Tibial nerve (tissue), 4 donors: ENCODE results near the gene TSC22D4. TPM values are rescaled to one million over a fixed set of nuclear protein-coding genes. Genes with fewer than 3 reads are reported as not detected.

Experiments used
- DNase-seq, 2 donors: peaks; one replicate each; pipeline ENCODE4 v3.0.0-alpha.2; 2019; ENCODE audit warnings: low spot score in 2 of 2
- H3K27ac ChIP-seq, 4 donors: fragments of 200-600 bp; sonication (generic) in 3 of 4; one replicate each; pipeline ENCODE4 v1.5.1; 2017 to 2019; ENCODE audit warnings: mild to moderate bottlenecking in 1 of 4
- H3K27me3 ChIP-seq, 2 donors: fragments of 200-600 bp; sonication (generic) in 1 of 2; one replicate each; pipeline versions ENCODE4 v1.5.1 to v1.6.0; 2017 to 2019
- H3K36me3 ChIP-seq, 3 donors: fragments of 200-600 bp; sonication (generic); one replicate each; pipeline ENCODE4 v1.5.1; 2018 to 2019
- H3K4me1 ChIP-seq, 4 donors: fragments of 200-600 bp; sonication (generic) in 3 of 4; one replicate each; pipeline ENCODE4 v1.5.1; 2017 to 2019
- H3K4me3 ChIP-seq, 4 donors: fragments of 200-600 bp; sonication (generic) in 3 of 4; one replicate each; pipeline ENCODE4 v1.5.1; 2017 to 2019; ENCODE audit warnings: mild to moderate bottlenecking in 1 of 4, moderate library complexity in 1 of 4
- H3K9me3 ChIP-seq, 4 donors: fragments of 200-600 bp; sonication (generic) in 3 of 4; one replicate each; pipeline ENCODE4 v1.5.1; 2017 to 2019
- EP300 ChIP-seq, 2 donors: sonication (generic); formaldehyde crosslinking; IDR thresholded peaks; one replicate each; pipeline ENCODE4 v1.6.1; 2017; ENCODE audit warnings: antibody characterized with exemption in 2 of 2, mild to moderate bottlenecking in 1 of 2
- POLR2A ChIP-seq, 2 donors: fragments of 450-650 bp; IDR thresholded peaks; one replicate each; pipeline ENCODE4 v1.6.1; 2017; ENCODE audit warnings: antibody characterized with exemption in 2 of 2, mild to moderate bottlenecking in 2 of 2, moderate library complexity in 2 of 2
- WGBS, 2 donors: methylation state at CpG; one replicate each; pipeline ENCODE4 v1.1.5; 2018; 5-methylcytosine and 5-hydroxymethylcytosine counted together
- total RNA-seq, 4 donors: library from RNA; depleted of rRNA; stranded (reverse); fragments of >200 nt; gene quantifications; one replicate each; pipeline ENCODE4 v1.1.0, GENCODE V29; 2016
- TF ChIP-seq, protein P1 (sequence below), 5 experiments: fragments of 200-600 bp in 3 of 5; fragments of 450-650 bp in 2 of 5; sonication (generic) in 3 of 5; IDR thresholded peaks; one replicate each; pipeline ENCODE4 v1.5.1; 2016 to 2019; ENCODE audit warnings: antibody characterized with exemption in 5 of 5, mild to moderate bottlenecking in 3 of 5, moderate library complexity in 2 of 5

TSC22D4 gene
- total RNA-seq, 4 donors from 2014 or later: 154 to 224 (median 188) TPM

DNA sequence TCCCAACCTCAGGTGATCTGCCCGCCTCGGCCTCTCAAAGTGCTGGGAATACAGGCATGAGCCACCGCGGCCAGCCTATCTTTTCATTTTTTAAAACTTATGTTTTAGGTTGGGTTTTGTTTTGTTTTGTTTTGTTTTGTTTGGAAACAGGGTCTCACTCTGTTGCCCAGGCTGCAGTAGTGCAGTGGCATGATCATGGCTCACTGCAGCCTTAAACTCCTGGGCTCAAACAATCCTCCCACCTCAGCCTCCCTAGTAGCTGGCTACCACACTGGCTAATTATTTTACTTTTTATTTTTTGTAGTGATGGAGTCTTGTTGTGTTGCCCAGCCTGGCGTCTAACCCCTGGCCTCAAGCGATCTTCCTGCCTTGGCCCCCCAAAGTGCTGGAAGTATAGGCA is 40.6 kb upstream of the TSC22D4 start:
- 86 to 90% methylated on average over 6 of the region's 6 CpGs for WGBS, 2 donors
- H3K4me1 ChIP-seq: peaks cover 0 to 21% (median 11%) of the 10 kb centered on the region in 4 donors
- H3K27ac ChIP-seq: no peak overlapping the region
- H3K4me3 ChIP-seq: no peak overlapping the region
- no peaks in the 10 kb centered on the region for H3K9me3 ChIP-seq
- H3K27me3 ChIP-seq: no peaks in the 10 kb centered on the region
- no peak for TF ChIP-seq POLR2A (IDR thresholded peaks at IDR 0.05)
- TF ChIP-seq EP300 (IDR thresholded peaks at IDR 0.05): no peak
- TF ChIP-seq, protein P1, sequence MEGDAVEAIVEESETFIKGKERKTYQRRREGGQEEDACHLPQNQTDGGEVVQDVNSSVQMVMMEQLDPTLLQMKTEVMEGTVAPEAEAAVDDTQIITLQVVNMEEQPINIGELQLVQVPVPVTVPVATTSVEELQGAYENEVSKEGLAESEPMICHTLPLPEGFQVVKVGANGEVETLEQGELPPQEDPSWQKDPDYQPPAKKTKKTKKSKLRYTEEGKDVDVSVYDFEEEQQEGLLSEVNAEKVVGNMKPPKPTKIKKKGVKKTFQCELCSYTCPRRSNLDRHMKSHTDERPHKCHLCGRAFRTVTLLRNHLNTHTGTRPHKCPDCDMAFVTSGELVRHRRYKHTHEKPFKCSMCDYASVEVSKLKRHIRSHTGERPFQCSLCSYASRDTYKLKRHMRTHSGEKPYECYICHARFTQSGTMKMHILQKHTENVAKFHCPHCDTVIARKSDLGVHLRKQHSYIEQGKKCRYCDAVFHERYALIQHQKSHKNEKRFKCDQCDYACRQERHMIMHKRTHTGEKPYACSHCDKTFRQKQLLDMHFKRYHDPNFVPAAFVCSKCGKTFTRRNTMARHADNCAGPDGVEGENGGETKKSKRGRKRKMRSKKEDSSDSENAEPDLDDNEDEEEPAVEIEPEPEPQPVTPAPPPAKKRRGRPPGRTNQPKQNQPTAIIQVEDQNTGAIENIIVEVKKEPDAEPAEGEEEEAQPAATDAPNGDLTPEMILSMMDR (IDR thresholded peaks at IDR 0.05): no peak
- no peak for DNase-seq
- no peaks in the 10 kb centered on the region for H3K36me3 ChIP-seq

DNA sequence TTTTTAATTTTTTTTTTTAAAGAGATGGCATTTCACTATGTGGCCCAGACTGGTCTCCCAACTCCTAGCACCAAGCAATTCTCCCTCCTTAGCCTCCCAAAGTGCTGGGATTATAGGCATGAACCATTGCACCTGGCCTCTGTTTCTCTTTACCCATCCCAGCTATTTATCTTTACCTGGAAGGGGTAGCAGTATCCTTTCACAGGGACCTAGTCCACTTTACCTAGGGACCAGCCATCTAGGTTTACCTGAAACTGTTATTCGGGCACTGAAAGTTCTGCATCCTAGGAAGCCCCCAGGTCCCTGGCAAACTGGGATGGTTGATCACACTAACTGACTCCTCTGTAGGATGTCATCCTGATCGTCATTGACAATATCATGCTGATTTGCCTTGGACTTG is 38.3 kb upstream of the TSC22D4 start:
- H3K4me3 ChIP-seq: no peak overlapping the region
- WGBS, 2 donors: 71 to 78% methylated on average over 2 of the region's 2 CpGs
- peaks cover 0 to 21% (median 11%) of the 10 kb centered on the region in 4 donors for H3K4me1 ChIP-seq
- no peak for DNase-seq
- TF ChIP-seq EP300 (IDR thresholded peaks at IDR 0.05): no peak
- no peak for TF ChIP-seq POLR2A (IDR thresholded peaks at IDR 0.05)
- TF ChIP-seq, protein P1 (IDR thresholded peaks at IDR 0.05): no peak
- H3K36me3 ChIP-seq: no peaks in the 10 kb centered on the region
- no peak overlapping the region for H3K27ac ChIP-seq
- H3K9me3 ChIP-seq: no peaks in the 10 kb centered on the region
- H3K27me3 ChIP-seq: no peaks in the 10 kb centered on the region

DNA sequence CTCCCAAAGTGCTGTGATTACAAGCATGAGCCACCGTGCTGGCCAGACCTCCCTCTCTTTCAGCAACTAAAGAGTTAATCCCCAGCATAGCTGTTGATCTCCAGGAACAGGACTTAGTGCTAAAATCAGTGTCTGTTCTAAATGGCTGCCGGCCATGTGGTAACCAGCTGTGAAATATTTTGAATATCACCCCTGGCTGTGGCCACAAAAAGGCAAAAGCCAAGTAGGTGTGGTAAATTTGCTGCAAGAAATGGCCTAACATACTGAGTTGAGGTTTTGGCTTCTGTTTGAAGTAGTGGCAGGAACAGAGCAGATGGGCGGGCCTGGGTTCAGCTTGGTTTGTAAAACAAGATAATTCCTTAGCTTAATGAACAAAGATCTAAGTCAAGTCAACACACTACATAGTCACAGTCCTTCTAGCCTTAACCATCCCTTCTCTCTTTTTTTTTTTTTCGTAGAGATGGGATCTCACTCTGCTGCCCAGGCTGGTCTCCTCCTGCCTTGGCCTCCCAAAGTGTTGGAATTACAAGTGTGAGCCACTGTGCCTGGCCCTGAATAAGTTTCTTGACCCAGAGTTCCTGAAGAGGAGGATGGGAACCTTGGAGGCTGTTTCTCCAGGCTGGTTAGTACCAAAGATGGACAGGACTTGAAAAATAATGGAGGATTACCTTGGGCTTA is 37.3 kb upstream of the TSC22D4 start:
- H3K27ac ChIP-seq: peak overlapping the region in 2 of 4 donors; percentile 76 to 77
- peak; percentile 60 to 81 for DNase-seq
- H3K4me3 ChIP-seq: no peak overlapping the region
- no peaks in the 10 kb centered on the region for H3K9me3 ChIP-seq
- TF ChIP-seq POLR2A (IDR thresholded peaks at IDR 0.05) (no peak), EP300 (IDR thresholded peaks at IDR 0.05) (peak in 1 of 2 donors; percentile 90)
- TF ChIP-seq, protein P1 (IDR thresholded peaks at IDR 0.05): no peak
- 30 to 44% methylated on average over 4 of the region's 4 CpGs for WGBS, 2 donors
- no peaks in the 10 kb centered on the region for H3K27me3 ChIP-seq
- no peaks in the 10 kb centered on the region for H3K36me3 ChIP-seq
- peaks cover 0 to 21% (median 11%) of the 10 kb centered on the region in 4 donors for H3K4me1 ChIP-seq

DNA sequence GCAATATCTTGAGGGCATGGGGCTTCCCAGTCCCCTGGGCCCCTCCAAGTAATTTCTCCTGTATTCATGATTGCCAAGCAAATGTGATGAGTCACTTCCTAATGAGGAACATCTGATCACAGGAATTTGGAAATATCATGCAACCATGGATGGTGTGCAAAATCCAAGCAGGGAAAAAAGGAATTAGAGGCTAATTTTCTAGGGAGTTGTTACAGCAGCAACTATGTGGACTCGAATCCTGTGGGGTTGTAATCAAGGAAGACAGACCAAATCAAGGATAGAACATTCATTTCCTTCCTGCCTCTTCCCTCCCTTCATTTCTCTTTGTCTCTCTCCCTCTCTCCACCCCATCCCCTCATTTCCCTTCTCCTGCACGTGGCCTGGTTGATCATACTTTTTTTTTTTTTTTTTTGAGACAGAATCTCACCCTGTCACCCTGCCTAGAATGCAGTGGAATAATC is 36.1 kb upstream of the TSC22D4 start:
- no peak for TF ChIP-seq POLR2A (IDR thresholded peaks at IDR 0.05)
- peak in 1 of 2 donors; percentile 78 for TF ChIP-seq EP300 (IDR thresholded peaks at IDR 0.05)
- 20 to 27% methylated on average over 2 of the region's 2 CpGs for WGBS, 2 donors
- H3K36me3 ChIP-seq: no peaks in the 10 kb centered on the region
- H3K27ac ChIP-seq: peak overlapping the region in 1 of 4 donors; percentile 44
- H3K4me1 ChIP-seq: peaks cover 0 to 21% (median 11%) of the 10 kb centered on the region in 4 donors
- DNase-seq: peak in 1 of 2 donors; percentile 38
- no peaks in the 10 kb centered on the region for H3K27me3 ChIP-seq
- H3K9me3 ChIP-seq: no peaks in the 10 kb centered on the region
- H3K4me3 ChIP-seq: no peak overlapping the region

DNA sequence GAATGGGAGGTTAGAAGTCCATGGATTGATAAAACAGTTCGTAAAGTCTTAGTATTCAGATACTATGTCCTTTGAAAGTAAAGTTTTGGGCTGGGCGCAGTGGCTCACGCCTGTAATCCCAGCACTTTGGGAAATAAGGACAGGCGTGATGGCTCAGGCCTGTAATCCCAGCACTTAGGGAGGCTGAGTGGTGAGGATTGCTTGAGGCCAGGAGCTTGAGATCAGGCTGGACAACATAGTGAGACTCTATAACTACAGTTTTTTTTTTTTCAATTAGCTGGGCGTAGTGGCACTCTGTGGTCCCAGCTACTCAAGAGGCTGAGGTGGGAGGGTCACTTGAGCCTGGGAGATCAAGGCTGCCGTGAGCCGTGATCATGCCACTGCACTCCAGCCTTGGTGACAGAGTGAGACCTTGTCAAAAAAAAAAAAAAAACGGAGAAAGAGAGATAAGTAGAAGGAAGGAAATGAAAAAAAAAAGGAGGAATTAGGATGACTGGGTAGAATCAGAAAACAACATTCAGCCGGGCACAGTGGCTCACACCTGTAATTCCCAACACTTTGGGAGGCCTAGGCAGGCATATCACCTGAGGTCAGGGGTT is 34.3 kb upstream of the TSC22D4 start:
- Histone ChIP-seq H3K27ac (no peak overlapping the region), H3K4me3 (no peak overlapping the region), H3K36me3 (no peaks in the 10 kb centered on the region), H3K4me1 (peaks cover 0 to 26% (median 11%) of the 10 kb centered on the region in 4 donors), H3K9me3 (no peaks in the 10 kb centered on the region), H3K27me3 (no peaks in the 10 kb centered on the region)
- DNase-seq: no peak
- TF ChIP-seq POLR2A (IDR thresholded peaks at IDR 0.05) (no peak), EP300 (IDR thresholded peaks at IDR 0.05) (no peak)
- TF ChIP-seq, protein P1 (IDR thresholded peaks at IDR 0.05): no peak
- WGBS, 2 donors: 88 to 92% methylated on average over 9 of the region's 9 CpGs
